HCT116 (cell line): ENCODE data around the gene SIRPD. TPM values are rescaled to one million over a fixed set of nuclear protein-coding genes. Genes with fewer than 3 reads are reported as not detected.

Experiments
- ATAC-seq: fragments of 200-7000 bp; cut with Tn5 transposase; 2 replicates; pipeline ENCODE4 v1.9.1; 2020; ENCODE audit warnings: mild to moderate bottlenecking, moderate library complexity
- BruUV-seq: library from RNA; stranded (reverse); fragments of 400-500 nt; replicated peaks from 2 replicates; lab custom pipeline; 2021; lab: Mats Ljungman, UMichigan
- CTCF ChIA-PET: fragments of 300-600 bp; sonication (Branson Sonifier 250); formaldehyde crosslinking; loops from one replicate; lab custom pipeline; 2021; ENCODE audit warnings: antibody characterized with exemption; lab: Charles Lee
- POLR2A ChIA-PET: fragments of 300-600, 350-600 bp; sonication (Branson Sonifier 250); formaldehyde crosslinking; loops from one replicate; lab custom pipeline; 2021; ENCODE audit warnings: antibody characterized with exemption; lab: Charles Lee
- RAD21 ChIA-PET, 2 experiments: fragments of 300-600 bp; sonication (Branson Sonifier 250); formaldehyde crosslinking; loops; one replicate each; lab custom pipeline; 2023; ENCODE audit warnings: low total read pairs in 2 of 2; ENCODE audit not compliant: uncharacterized antibody in 2 of 2, unreplicated experiment in 2 of 2, low non-redundant PET in 1 of 2; lab: Charles Lee
- DNase-seq: peaks from one replicate; pipeline ENCODE4 v3.0.0-alpha.2; 2010; ENCODE audit warnings: low read depth, low spot score
- H2AFZ ChIP-seq: fragments of 200-600 bp; shearing (Covaris generic), sonication (generic); 2 replicates; pipeline ENCODE4 v1.6.1; 2017; ENCODE audit warnings: low read depth, mixed run types, mixed read lengths, antibody characterized with exemption, low read length; ENCODE audit not compliant: poor library complexity, severe bottlenecking
- H3K27ac ChIP-seq: 2 replicates; pipeline ENCODE4 v1.5.1; 2012; ENCODE audit warnings: low read depth, low read length
- H3K27me3 ChIP-seq: fragments of 200-600 bp; sonication (generic); 2 replicates; pipeline ENCODE4 v1.6.1; 2016; ENCODE audit warnings: mixed run types, low read length, mixed read lengths; ENCODE audit not compliant: insufficient read depth
- H3K36me3 ChIP-seq, 2 experiments: fragments of 200-500 bp in 1 of 2; fragments of 200-600 bp in 1 of 2; sonication (Bioruptor generic) in 1 of 2; sonication (generic) in 1 of 2; 2 replicates each; pipeline versions ENCODE4 v1.5.1 to v1.6.1; 2014 to 2016; ENCODE audit warnings: low read length in 2 of 2, inconsistent platforms in 1 of 2, mixed read lengths in 1 of 2, mixed run types in 1 of 2; ENCODE audit not compliant: insufficient read depth in 2 of 2, control insufficient read depth in 1 of 2
- H3K4me1 ChIP-seq, 2 experiments: fragments of 200-600 bp in 1 of 2; sonication (generic) in 1 of 2; 2 replicates each; pipeline versions ENCODE4 v1.5.1 to v1.6.1; 2012 to 2017; ENCODE audit warnings: low read length in 2 of 2, inconsistent platforms in 1 of 2, mild to moderate bottlenecking in 1 of 2, mixed read lengths in 1 of 2, mixed run types in 1 of 2, moderate library complexity in 1 of 2; ENCODE audit not compliant: insufficient read depth in 2 of 2, control insufficient read depth in 1 of 2
- H3K4me2 ChIP-seq: fragments of 200-600 bp; sonication (generic); 2 replicates; pipeline ENCODE4 v1.6.1; 2017; ENCODE audit warnings: mixed run types, low read length, mixed read lengths
- H3K4me3 ChIP-seq, 2 experiments: fragments of 200-600 bp in 1 of 2; sonication (generic) in 1 of 2; replicated peaks in 1 of 2; 2 replicates each; pipeline ENCODE4 v1.5.1; 2011 to 2016; ENCODE audit warnings: low read length in 2 of 2, control low read depth in 1 of 2, low read depth in 1 of 2, mild to moderate bottlenecking in 1 of 2, mixed read lengths in 1 of 2, mixed run types in 1 of 2
- H3K79me2 ChIP-seq: fragments of 200-600 bp; sonication (generic); 2 replicates; pipeline ENCODE4 v1.6.1; 2017; ENCODE audit warnings: mild to moderate bottlenecking, mixed run types, low read length, moderate library complexity, mixed read lengths; ENCODE audit not compliant: insufficient read depth
- H3K9ac ChIP-seq: fragments of 200-600 bp; sonication (generic); 2 replicates; pipeline ENCODE4 v1.6.1; 2016; ENCODE audit warnings: low read length, mixed read lengths
- H3K9me2 ChIP-seq: fragments of 200-600 bp; sonication (generic), shearing (Covaris generic); 2 replicates; pipeline ENCODE4 v1.6.1; 2017; ENCODE audit warnings: mixed run types, mild to moderate bottlenecking, moderate library complexity; ENCODE audit not compliant: insufficient read depth
- H3K9me3 ChIP-seq, 2 experiments: fragments of 200-500 bp in 1 of 2; fragments of 200-600 bp in 1 of 2; sonication (Bioruptor generic) in 1 of 2; sonication (generic) in 1 of 2; 2 replicates each; pipeline ENCODE4 v1.6.1; 2014 to 2017; ENCODE audit warnings: low read length in 2 of 2, mixed read lengths in 2 of 2, inconsistent platforms in 1 of 2, low read depth in 1 of 2, mild to moderate bottlenecking in 1 of 2, mixed run types in 1 of 2, moderate library complexity in 1 of 2; ENCODE audit not compliant: control insufficient read depth in 1 of 2, insufficient read depth in 1 of 2
- H4K20me1 ChIP-seq: fragments of 200-600 bp; sonication (generic), shearing (Covaris generic); 2 replicates; pipeline ENCODE4 v1.6.1; 2017; ENCODE audit warnings: mixed run types, mild to moderate bottlenecking, moderate library complexity; ENCODE audit not compliant: insufficient read depth
- ATF3 ChIP-seq: IDR thresholded peaks from 2 replicates; pipeline ENCODE4 v1.6.1; 2012
- CBX3 ChIP-seq: IDR thresholded peaks from 2 replicates; pipeline ENCODE4 v1.6.1; 2012; ENCODE audit warnings: low read depth
- CEBPB ChIP-seq: IDR thresholded peaks from 2 replicates; pipeline ENCODE4 v1.6.1; 2012; ENCODE audit warnings: low read depth
- EGR1 ChIP-seq: IDR thresholded peaks from 2 replicates; pipeline ENCODE4 v1.6.1; 2012; ENCODE audit warnings: low read depth
- ELF1 ChIP-seq: IDR thresholded peaks from 2 replicates; pipeline ENCODE4 v1.6.1; 2012; ENCODE audit warnings: low read depth, borderline replicate concordance
- FOSL1 ChIP-seq: IDR thresholded peaks from 2 replicates; pipeline ENCODE4 v1.6.1; 2012; ENCODE audit warnings: low read depth
- MAX ChIP-seq: IDR thresholded peaks from 2 replicates; pipeline ENCODE4 v1.6.1; 2012
- RAD21 ChIP-seq: IDR thresholded peaks from 2 replicates; pipeline ENCODE4 v1.6.1; 2012; ENCODE audit warnings: low read depth, mild to moderate bottlenecking
- REST ChIP-seq: IDR thresholded peaks from 2 replicates; pipeline ENCODE4 v1.6.1; 2012; ENCODE audit warnings: low read depth
- SP1 ChIP-seq: IDR thresholded peaks from 2 replicates; pipeline ENCODE4 v1.6.1; 2012; ENCODE audit warnings: low read depth
- YY1 ChIP-seq: IDR thresholded peaks from 2 replicates; pipeline ENCODE4 v1.6.1; 2011; ENCODE audit warnings: low read length, low read depth, moderate library complexity, mild to moderate bottlenecking; ENCODE audit not compliant: insufficient replicate concordance; ENCODE audit errors: extremely low read depth
- ZFX ChIP-seq: fragments of 450-650 bp; IDR thresholded peaks from 2 replicates; pipeline ENCODE4 v1.6.1; 2017
- ZNF274 ChIP-seq: fragments of 200-500 bp; sonication (Bioruptor generic); IDR thresholded peaks from 2 replicates; pipeline ENCODE4 v1.6.1; 2014; ENCODE audit warnings: mild to moderate bottlenecking, low read depth, low read length, inconsistent platforms
- intact Hi-C: fragments of 100-400 bp; cut with micrococcal nuclease; formaldehyde crosslinking; loops from 2 replicates; pipeline ENCODE4 v1.10.0; 2022
- total RNA-seq: library from RNA; stranded (reverse); gene quantifications from one replicate; pipeline ENCODE4 v1.2.1, GENCODE V29; 2021; ENCODE audit not compliant: unreplicated experiment

SIRPD gene
- total RNA-seq, 1 experiment from 2014 or later = not detected

GRCh38 chr20:1484438-1485116 is 72.9 kb downstream of the SIRPD start:
- RAD21 ChIA-PET = no interaction called here
- H2AFZ ChIP-seq = no peak overlapping the region
- no peaks in the 10 kb centered on the region for H3K9me2 ChIP-seq
- BruUV-seq = no TSS peak
- no peaks in the 10 kb centered on the region for H3K36me3 ChIP-seq
- CTCF ChIA-PET = interaction anchor here (1.2 kb wide), 1 partner anchor 19 kb away, joined by 3 read pairs; no protein-coding TSS in a partner anchor
- no peaks in the 10 kb centered on the region for H4K20me1 ChIP-seq
- no peaks in the 10 kb centered on the region for H3K9me3 ChIP-seq
- ATAC-seq = no peak
- H3K27me3 ChIP-seq = no peaks in the 10 kb centered on the region
- no peak overlapping the region for H3K9ac ChIP-seq
- intact Hi-C loops = no loop called here
- no peaks in the 10 kb centered on the region for H3K79me2 ChIP-seq
- no peak overlapping the region for H3K27ac ChIP-seq
- DNase-seq = no peak
- H3K4me3 ChIP-seq = no peak overlapping the region
- TF ChIP-seq MAX (no peak), YY1 (no peak), ZNF274 (no peak), REST (no peak), CBX3 (no peak), ZFX (no peak), ELF1 (no peak), EGR1 (no peak), ATF3 (no peak), SP1 (no peak), RAD21 (no peak), FOSL1 (no peak), CEBPB (no peak)
- TF ChIP-seq, all 23 proteins: peak for 0
- Histone ChIP-seq H3K4me2 (no peak overlapping the region), H3K4me1 (peaks cover 0 to 7% of the 10 kb centered on the region in 2 experiments; a peak in 2 of 4 replicates)
- POLR2A ChIA-PET = no interaction called here

Other genes starting within 250 kb of the SIRPD start
- gene SDCBP2, start 228.6 kb downstream of the SIRPD start, total RNA-seq = 3.4 TPM
- gene FKBP1A, start 164.7 kb downstream of the SIRPD start, total RNA-seq = 259 TPM
- gene NSFL1C, start 90.9 kb downstream of the SIRPD start, total RNA-seq = 93.4 TPM
- gene SIRPB2, start 66.3 kb downstream of the SIRPD start, total RNA-seq = not detected
- 1.9 TPM for gene SIRPB1, start 62.3 kb upstream of the SIRPD start, total RNA-seq
- gene SIRPG, start 100.1 kb upstream of the SIRPD start, total RNA-seq = not detected